GM19238 (cell line): Measurements from ENCODE around the gene MYH10.
"Not testable (repeated sequence)": the region's sequence is repeated elsewhere in the genome, so short reads cannot be mapped to it uniquely, and the experiment has no call there.

ENCODE experiments used
- DNase-seq: peaks from one replicate; pipeline ENCODE4 v3.0.0; 2011; ENCODE audit warnings: low spot score; ENCODE audit not compliant: insufficient read length

The MYH10 gene

DNA sequence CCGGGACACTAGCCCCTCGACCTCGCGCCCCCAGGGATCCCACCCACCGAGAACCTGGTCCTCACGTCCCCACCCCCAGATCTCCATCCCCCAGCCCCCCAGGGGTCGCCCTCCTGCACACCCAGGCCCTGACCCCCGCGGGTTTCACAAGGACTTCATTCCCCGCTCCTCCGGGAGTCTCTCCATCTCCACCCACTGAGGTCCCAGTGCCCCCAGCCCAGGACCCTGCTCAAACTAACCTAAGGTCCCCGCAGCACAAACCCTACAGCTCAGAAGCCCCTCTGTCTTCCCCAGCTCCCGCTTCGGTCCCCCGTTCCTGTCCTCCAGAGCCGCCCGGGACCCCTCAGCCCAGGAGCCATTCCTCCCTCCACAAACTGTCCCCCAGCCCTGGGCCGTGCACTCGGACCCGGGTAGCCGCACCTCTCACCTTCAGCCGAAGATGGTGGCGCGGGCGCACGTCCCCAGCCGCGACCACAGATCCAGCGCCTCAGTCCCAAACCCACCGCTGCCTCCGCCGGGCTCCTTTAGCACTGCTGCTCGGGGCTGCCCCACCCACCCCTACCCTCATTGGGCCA is at the start of gene MYH10:
Gene MYH10, minus strand, starts transcription at position 499 of the 575 bp plus-strand sequence. CDS start 7,479 bp downstream, outside the sequence.
- no peak for DNase-seq

DNA sequence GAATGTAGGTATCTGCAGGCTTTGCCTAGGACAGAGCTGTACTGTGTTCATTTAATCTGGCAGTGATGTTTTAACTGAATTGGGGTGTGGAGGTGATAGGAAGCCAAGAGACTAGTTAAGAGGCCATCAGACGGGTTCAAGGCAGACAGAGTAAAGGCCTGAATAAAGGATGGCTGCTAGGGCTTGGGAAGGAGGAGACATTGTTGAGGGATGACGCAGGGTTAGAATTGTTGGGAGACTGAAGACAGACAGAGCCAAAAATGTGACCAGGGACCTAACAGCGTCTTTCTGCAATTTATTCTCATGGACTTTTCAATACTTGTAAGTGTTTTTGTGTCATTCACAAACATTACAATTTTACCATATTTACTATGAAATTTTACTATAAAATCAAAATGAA is 48.6 kb upstream of the MYH10 start:
- DNase-seq: no peak

DNA sequence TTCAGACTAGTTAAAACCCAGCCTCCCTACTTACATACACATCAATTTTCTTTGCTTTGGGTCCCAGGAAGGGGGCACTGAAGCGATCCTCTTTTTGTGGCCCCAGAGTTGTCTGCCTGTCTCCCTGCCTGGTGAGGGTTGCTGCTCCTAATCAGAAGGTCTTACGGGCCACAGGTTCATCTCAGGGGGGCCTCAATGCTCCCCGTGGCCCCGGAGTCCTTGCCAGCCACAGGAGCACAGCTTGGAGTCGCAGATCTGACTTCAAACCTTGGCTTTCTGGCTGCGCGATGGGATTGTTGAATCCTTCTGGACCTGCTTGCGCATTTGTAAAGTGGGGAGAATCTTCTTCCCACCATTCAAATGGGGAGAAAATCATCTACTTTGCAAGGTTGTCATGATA is 44.8 kb upstream of the MYH10 start:
- DNase-seq: no peak

DNA sequence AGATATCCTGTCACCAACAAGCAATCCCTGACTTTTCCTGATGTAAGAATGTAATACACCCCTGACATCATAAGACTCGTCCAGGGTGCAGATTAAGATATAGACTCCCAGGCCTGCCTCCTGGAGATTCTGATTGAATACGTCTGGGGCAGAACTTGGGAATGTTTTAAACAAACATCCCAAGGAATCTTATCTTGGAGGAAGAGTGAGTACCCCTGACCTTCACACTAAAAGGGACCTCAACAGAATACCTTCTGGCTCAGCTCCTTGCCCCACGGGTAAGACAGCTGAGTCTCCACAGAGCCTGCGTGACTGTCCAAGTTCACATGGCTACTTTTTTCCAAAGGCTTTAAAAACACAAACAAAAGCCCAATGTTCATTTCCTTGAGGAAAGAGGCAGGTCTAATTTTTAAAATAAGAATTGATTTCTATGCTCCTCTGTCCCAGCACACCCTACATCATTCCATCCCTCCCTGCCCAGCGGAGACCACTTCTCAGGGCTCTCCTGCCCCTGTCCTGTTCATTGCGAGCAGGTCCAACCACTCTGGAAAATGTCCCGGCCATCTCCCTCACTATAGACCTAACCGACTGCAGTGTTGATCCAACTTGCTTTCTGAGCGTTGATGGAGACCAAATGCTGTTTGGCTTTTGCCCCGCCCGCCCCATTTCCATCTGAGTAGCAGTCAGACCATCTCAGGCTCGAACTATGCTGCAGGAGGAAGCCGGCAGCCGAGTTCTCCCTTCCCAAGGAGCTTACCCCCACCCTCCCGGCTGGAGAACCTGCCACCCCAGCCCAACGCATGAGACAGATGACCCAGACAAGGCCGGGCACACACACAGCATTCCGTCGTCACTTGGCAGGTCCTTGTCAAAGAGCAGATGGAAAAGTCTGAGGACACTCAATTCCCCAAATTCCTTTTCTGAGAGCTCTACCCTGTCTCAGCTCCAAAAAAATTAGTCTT is 44.1 kb upstream of the MYH10 start:
- DNase-seq: no peak

DNA sequence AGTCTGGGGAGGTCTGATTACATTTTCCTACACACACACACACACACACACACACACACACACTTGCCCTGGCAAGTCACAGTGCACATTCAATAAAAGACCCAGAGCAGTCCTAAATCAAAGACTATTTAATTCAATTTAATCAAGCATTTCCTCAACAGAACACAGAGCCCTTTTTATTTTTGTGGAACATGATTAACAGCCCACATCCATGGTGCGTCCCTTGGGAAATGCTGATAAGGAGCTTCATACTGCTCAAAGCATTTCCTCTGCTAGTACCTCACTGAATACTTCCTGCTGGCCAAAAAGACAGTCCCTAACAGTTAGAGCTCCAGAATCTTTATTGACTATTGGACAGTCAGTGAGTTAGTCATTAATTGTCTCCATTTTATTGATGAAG is 43.1 kb upstream of the MYH10 start:
- no peak for DNase-seq

DNA sequence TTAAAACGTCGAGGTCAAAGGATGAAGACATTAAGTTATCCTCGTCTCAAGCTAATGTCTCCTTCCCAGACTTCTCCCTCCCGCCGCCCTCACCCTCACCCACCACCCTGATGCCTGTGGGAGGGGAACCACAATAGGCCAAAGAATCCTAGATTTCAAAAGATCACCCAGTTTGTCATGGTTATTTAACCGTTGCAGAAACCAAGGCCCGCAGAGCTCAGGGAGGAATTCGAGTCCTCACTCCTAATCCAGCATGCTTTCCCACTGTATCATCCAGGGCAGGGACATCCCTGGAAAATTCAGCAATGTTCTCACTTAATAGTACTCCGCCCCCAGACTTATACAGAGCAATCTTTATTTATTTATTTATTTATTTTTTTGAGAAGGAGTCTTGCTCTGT is 41.8 kb upstream of the MYH10 start:
- no peak for DNase-seq

DNA sequence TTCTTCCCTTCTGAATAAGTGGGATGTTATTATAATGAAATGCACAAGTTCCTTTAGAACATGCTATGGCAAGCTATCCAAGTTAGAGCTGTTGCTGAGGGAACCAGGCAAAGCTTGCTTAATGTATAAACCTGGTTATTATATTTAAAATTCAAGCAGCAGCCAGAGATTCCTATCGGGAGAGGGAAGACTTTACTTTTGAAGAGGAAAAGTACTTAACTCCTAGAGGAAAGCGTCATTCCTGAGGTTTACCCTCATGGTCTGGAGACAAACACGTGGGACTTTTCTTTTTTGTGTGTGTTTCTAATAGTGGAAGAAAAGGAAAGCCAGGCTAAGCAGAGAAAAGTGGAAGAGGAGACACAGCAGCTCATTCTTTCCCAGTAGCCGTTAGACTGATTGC is 39.9 kb upstream of the MYH10 start:
- DNase-seq: no peak

DNA sequence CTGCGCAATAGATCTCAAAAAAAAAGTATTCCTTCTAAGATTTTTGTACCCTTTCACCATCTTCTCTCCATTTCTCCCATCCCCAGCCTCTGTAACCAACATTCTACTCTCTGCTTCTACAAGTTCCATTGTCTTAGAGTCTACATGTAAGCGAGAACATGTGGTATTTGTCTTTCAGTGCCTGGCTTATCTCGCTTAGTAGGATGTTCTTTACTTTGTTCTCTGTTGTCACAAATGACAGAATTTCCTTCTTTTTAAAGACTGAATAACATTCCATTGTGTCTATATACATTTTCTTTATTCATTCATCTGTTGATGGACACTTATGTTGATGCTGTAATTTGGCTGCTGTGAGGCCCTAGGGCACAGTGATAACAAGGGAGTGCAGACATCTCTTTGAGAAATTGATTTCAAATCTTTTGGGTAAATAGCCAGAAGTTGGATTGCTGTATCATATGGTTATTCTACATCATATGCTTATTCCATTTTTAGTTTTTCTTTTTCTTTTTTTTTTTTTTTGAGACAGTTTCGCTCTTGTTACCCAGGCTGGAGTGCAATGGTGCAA is 37.7 kb upstream of the MYH10 start:
- no peak for DNase-seq

DNA sequence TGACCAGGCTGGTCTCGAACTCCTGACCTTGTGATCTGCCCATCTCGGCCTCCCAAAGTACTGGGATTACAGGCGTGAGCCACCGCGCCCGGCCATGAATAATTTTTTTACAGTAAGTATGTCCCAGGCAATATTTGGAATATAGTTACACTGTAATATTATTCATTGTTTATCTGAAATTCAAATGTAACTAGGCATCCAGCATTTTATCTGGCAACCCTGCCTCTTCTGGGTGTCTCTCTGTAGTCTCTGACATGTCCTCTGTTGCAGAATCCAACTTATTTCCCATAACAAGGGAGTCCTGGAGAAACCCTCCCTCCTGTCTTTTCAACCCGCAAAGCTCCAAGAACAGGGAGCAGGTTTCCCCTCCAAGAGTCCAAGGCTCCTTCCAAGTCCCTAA is 36.9 kb upstream of the MYH10 start:
- no peak for DNase-seq

DNA sequence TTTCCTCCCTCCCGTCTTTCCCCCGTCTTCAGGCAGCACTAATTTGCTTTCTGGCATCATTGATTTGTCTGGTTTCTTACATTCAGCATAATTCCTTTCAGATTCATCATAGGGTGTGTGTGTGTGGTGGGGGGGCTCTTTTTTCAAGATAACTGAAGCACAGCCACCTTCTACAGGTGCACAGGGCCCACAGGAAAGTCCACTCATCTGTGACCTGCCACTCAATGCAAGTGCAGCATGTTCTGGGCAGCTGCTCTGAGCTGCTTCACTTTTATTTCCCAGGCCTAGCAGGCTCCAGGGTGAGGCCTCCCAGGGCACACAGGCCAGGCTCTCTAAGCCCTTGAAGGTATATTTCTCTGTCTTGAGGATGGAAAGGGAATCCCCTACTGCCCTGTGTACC is 35.2 kb upstream of the MYH10 start:
- DNase-seq: no peak

DNA sequence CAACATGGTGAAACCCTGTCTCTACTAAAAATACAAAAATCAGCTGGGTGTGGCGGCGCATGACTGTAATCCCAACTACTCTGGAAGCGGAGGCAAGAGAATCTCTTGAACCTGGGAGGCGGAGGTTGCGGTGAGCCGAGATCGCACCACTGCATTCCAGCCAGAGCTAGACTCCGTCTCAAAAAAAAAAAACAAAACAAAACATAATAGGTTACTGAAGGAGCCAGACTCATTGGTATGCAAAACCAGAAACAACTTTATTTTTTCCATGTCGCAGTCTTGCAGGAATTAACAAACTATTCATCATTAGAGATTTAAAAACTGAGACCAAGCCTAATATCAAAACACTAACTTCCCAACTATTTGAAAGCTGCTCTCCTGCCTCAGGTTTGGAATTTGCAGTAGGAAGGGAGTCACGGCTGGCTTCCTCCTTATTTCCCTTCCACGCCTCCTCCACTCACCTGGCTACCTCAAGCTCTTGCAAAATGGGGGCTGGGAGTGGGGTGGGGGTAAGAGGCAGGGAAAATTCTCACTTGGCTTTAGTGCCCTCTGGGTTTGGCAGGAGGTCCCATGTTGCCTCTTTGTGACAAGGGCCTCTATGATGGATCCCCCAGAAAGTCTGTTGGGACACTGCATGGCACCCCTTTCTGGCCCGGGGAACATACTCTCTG is 34.1 kb upstream of the MYH10 start:
- no peak for DNase-seq

DNA sequence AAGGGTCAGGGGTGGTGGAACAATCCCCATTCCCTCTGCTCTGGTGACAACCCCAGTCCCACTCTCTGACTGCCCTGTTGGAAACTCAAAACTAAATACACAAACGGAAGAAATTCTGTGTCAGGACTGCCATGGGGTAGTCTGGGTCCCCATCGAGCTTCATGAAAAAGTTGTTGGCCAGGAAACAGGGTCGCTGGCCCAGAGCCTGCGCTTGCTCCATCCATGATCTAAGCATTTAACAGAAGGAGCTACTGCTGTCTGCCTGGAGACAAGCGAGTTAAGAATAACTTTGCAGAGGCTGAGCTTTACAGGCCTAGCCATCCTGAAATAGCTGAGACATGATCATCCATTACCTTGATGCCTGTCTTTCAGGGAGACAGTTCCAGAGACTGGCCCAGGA is 32.4 kb upstream of the MYH10 start:
- DNase-seq: no peak

DNA sequence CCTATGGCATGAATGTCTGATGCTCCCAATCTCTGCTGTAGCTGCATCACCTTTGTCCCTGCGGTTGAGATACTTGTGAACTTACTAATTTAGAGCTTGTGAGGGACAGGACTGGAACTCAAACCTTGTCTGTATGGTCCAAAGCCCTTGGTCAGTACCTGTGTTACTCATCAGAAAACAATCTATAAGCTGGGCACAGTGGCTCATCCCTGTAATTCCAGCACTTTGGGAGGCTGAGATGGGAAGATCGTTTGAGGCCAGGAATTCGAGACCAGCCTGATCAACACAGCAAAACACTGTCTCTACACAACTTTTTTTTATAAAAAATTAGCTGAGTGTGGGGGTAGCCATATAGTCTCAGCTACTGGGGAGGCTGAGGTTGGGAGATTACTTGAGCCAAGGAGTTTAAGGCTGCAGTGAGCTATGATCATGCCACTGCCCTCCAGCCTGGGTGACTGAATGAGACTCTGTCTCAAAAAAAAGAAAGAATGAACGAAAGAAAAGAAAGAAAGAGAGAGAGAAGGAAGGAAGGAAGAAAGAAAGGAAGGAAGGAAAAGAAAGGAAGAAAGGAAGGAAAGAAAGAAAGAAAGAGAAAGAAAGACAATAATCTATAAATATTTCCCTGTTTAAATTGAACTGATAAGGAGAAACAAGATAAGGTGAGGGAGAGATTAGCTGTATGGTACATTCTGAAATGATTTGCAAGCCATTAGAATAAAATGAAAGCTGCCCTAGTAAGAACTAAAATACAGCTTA is 31.7 kb upstream of the MYH10 start:
- DNase-seq: no peak

DNA sequence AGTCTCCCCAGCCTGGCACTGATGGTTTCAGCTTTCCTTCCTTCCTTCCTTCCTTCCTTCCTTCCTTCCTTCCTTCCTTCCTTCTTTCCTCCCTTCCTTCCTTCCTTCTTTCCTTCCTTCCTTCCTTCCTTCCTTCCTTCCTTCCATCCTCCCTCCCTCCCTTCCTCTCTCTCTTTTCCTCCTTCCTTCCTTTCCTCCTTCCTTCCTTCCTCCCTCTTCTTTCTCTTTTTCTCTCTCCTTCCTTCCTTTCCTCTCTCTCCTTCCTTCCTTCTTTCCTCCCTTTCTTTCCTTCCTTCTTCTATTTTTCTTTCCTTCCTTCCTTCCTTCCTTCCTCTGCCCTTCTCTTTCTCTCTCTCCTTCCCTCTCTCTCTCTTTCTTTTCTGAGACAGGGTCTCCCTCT is 30.2 kb upstream of the MYH10 start:
- DNase-seq: not testable (repeated sequence)

DNA sequence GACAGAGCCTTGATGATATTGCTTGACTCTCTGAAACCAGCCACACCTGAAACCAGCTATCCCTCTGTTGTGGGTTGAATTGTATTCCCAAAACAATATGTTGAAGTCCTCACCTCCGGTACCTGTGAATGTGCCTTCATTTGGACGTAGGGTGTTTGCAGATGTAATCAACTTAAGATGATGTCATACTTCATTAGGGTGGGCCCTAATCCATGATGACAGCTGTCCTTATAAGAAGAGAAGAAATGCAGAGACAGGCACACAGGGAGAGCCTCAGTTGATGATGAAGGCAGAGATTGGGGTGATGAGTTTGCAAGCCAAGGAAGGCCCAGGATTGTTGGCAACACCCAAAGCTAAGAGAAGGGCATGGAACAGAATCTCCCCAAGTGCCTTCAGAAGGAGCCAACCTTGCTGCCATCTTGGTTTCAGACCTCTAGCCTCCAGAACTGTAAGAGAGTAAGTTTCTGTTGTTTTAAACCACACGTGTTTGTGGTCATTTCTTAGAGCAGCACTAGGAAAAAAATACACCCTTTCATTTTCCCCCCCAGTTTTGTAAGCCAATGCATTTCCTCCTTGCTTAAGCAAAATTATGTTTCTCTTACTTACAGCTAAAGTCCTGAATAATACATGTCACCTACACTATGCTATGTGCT is 29.4 kb upstream of the MYH10 start:
- DNase-seq: no peak

DNA sequence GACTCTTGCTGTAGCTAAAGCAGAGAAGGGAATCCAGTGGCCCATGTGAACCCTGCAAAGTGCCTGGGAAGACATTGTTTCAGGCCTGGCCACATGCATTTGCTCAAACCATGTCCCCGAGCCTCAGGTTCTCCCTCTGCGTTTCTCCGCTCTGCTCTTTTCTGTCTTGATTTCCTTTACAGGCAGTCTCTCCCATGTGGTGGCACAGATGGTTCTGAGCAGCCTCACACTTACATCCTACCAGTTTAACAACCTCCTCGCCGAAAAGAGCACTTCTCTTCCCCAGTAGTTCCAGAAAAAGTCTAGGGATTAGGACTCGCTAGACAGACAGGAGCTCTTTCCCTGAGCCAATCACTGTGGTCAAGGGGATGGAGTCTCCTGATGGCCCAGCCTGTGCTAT is 28.3 kb upstream of the MYH10 start:
- DNase-seq: no peak

DNA sequence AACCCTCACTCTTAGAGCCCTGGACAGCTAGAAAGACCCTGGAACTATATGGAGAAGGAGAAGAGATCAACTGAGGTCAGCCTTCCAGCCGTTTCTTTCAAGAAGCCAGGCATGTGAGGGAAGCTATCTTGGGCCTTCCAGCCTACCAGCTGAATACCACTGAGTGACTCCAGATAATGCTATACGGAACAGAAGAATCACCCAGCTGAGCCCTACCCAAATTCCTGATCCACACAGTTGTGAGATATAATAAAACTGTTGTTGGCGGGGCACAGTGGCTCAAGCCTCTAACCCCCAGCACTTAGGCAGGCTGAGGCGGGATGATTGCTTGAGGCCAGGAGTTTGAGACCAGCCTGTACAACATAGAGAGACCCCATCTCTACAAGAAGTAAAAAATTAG is 26.2 kb upstream of the MYH10 start:
- no peak for DNase-seq

DNA sequence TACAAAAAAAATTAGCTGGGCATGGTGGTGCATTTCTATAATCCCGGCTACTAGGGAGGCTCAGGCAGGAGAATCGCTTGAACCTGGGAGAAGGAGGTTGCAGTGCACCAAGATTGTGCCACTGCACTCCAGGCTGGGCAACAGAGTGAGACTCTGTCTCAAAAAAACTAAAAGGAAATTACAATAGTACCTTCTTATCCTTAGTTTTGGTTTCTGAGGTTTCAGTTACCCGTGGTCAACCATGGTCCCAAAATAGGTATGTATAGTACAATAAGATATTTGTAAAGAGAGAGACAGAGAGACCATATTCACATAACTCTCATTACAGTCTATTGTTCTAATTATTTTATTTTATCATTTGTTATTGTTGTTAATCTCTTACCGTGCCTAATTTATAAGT is 24.3 kb upstream of the MYH10 start:
- no peak for DNase-seq

DNA sequence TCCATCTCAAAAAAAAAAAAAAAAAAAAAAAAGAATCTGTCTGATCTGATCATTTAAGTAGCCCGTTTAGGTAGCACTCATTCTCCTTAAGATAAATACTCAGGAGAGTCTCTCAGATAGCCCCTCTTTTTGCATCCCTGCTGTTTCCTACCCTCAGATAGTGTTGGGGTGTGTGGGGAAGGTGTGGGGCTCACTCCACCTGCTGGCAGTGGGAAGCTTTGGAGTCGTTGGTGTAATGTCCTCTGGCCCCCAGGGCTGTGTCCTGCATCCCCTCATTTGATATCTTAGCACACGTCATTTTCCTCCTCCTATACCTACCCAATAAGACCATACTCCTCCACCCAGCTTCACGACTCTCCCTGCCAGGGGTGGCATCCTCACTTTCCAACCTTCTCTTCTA is 20.5 kb upstream of the MYH10 start:
- DNase-seq: no peak

DNA sequence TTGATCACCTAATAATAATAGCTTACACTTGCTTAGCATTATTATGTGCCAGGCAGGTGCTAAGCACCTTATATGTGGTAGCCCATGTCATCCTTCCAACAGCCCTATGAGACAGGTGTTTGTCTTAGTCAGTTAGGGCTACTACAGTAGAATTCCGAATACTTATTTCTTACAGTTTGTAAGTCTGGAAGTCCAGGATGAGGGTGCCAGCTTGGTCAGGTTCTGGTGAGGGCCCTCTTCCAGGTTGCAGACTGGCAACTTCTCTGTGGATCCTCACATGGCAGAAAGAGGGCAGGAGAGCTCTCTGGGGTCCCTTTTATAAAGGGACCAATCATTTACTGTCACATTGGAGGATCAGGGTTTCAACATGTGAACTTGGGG is 19.6 kb upstream of the MYH10 start:
- no peak for DNase-seq
